Measurements from ENCODE around the gene PAQR4. TPM values are rescaled to one million over a fixed set of nuclear protein-coding genes. Genes with fewer than 3 reads are reported as not detected.

Gene PAQR4
- total and polyA plus RNA-seq, 2 of the 13 experiments (the other 11 are each of a cell fraction or from before 2014, with no cell fraction given) = 15.9 to 24.8 TPM

DNA sequence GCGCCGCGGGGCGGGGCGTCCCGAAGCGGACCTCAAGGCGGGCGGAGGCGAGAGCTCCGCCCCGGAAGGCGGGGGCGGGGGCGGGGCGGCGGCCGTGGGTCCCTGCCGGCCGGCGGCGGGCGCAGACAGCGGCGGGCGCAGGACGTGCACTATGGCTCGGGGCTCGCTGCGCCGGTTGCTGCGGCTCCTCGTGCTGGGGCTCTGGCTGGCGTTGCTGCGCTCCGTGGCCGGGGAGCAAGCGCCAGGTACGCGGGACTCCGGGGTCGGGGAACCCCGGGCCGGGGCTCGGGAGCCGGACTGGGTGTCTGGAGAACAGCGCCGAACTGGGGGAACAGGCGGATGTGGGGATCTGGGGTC, 51.1 kb downstream of the PAQR4 start, which contains the start of gene TNFRSF12A (continued):
- TF ChIP-seq, protein P1, sequence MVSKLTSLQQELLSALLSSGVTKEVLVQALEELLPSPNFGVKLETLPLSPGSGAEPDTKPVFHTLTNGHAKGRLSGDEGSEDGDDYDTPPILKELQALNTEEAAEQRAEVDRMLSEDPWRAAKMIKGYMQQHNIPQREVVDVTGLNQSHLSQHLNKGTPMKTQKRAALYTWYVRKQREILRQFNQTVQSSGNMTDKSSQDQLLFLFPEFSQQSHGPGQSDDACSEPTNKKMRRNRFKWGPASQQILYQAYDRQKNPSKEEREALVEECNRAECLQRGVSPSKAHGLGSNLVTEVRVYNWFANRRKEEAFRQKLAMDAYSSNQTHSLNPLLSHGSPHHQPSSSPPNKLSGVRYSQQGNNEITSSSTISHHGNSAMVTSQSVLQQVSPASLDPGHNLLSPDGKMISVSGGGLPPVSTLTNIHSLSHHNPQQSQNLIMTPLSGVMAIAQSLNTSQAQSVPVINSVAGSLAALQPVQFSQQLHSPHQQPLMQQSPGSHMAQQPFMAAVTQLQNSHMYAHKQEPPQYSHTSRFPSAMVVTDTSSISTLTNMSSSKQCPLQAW (CRISPR knock-in tag; IDR thresholded peaks at IDR 0.05) = no peak
- TF ChIP-seq, protein P2, sequence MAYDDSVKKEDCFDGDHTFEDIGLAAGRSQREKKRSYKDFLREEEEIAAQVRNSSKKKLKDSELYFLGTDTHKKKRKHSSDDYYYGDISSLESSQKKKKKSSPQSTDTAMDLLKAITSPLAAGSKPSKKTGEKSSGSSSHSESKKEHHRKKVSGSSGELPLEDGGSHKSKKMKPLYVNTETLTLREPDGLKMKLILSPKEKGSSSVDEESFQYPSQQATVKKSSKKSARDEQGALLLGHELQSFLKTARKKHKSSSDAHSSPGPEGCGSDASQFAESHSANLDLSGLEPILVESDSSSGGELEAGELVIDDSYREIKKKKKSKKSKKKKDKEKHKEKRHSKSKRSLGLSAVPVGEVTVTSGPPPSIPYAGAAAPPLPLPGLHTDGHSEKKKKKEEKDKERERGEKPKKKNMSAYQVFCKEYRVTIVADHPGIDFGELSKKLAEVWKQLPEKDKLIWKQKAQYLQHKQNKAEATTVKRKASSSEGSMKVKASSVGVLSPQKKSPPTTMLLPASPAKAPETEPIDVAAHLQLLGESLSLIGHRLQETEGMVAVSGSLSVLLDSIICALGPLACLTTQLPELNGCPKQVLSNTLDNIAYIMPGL (CRISPR knock-in tag; IDR thresholded peaks at IDR 0.05; ENCODE audit: borderline replicate concordance in 1 of 2, low read depth in 1 of 2) = peak in 1 of 2 experiments; percentile 26; a peak in 1 of 4 replicates
- TF ChIP-seq JDP2 (CRISPR knock-in tag; IDR thresholded peaks at IDR 0.05; ENCODE audit: borderline replicate concordance) (no peak), ELF4 (CRISPR knock-in tag; IDR thresholded peaks at IDR 0.05; ENCODE audit: borderline replicate concordance) (no peak), PAF1 (CRISPR knock-in tag; IDR thresholded peaks at IDR 0.05) (no peak), MEIS2 (CRISPR knock-in tag; IDR thresholded peaks at IDR 0.05) (peak; percentile 83), MED1 (CRISPR knock-in tag; IDR thresholded peaks at IDR 0.05) (no peak), ZNF776 (CRISPR knock-in tag; IDR thresholded peaks at IDR 0.05) (peak; percentile 58; the same call in 1 of the 2 replicates), TAF1 (CRISPR knock-in tag; IDR thresholded peaks at IDR 0.05) (peak; percentile 89), DR1 (CRISPR knock-in tag; IDR thresholded peaks at IDR 0.05) (peak; percentile 13; the same call in 1 of the 2 replicates), ZNF430 (CRISPR knock-in tag; IDR thresholded peaks at IDR 0.05) (0 out of 2 replicates have a peak, but pooled peaks have one; percentile 13), ZNF451 (CRISPR knock-in tag; IDR thresholded peaks at IDR 0.05) (peak; percentile 58; the same call in 1 of the 2 replicates), HOXA5 (CRISPR knock-in tag; IDR thresholded peaks at IDR 0.05) (0 out of 2 replicates have a peak, but pooled peaks have one; percentile 40), ZNF331 (CRISPR knock-in tag; IDR thresholded peaks at IDR 0.05) (0 out of 2 replicates have a peak, but pooled peaks have one; percentile 30), SP5 (CRISPR knock-in tag; IDR thresholded peaks at IDR 0.05; ENCODE audit: borderline replicate concordance, low read depth) (peak; percentile 33; the same call in 1 of the 2 replicates), SP4 (CRISPR knock-in tag; IDR thresholded peaks at IDR 0.05) (peak; percentile 55; the same call in 1 of the 2 replicates), GATA4 (IDR thresholded peaks at IDR 0.05; ENCODE audit: borderline replicate concordance, low read depth) (no peak; the same call in 1 of the 2 replicates), ZNF282 (IDR thresholded peaks at IDR 0.05; ENCODE audit: partially characterized antibody) (no peak), ZNF333 (CRISPR knock-in tag; IDR thresholded peaks at IDR 0.05; ENCODE audit: borderline replicate concordance) (peak; percentile 69; the same call in 1 of the 2 replicates)
- TF ChIP-seq, protein P3, sequence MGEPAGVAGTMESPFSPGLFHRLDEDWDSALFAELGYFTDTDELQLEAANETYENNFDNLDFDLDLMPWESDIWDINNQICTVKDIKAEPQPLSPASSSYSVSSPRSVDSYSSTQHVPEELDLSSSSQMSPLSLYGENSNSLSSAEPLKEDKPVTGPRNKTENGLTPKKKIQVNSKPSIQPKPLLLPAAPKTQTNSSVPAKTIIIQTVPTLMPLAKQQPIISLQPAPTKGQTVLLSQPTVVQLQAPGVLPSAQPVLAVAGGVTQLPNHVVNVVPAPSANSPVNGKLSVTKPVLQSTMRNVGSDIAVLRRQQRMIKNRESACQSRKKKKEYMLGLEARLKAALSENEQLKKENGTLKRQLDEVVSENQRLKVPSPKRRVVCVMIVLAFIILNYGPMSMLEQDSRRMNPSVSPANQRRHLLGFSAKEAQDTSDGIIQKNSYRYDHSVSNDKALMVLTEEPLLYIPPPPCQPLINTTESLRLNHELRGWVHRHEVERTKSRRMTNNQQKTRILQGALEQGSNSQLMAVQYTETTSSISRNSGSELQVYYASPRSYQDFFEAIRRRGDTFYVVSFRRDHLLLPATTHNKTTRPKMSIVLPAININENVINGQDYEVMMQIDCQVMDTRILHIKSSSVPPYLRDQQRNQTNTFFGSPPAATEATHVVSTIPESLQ (CRISPR knock-in tag; conservative IDR thresholded peaks at IDR 0.05) = 0 out of 2 replicates have a peak, but pooled peaks have one; percentile 34
- TF ChIP-seq, protein P4, sequence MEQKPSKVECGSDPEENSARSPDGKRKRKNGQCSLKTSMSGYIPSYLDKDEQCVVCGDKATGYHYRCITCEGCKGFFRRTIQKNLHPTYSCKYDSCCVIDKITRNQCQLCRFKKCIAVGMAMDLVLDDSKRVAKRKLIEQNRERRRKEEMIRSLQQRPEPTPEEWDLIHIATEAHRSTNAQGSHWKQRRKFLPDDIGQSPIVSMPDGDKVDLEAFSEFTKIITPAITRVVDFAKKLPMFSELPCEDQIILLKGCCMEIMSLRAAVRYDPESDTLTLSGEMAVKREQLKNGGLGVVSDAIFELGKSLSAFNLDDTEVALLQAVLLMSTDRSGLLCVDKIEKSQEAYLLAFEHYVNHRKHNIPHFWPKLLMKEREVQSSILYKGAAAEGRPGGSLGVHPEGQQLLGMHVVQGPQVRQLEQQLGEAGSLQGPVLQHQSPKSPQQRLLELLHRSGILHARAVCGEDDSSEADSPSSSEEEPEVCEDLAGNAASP (CRISPR knock-in tag; IDR thresholded peaks at IDR 0.05; ENCODE audit: borderline replicate concordance) = no peak
- TF ChIP-seq, protein P5, sequence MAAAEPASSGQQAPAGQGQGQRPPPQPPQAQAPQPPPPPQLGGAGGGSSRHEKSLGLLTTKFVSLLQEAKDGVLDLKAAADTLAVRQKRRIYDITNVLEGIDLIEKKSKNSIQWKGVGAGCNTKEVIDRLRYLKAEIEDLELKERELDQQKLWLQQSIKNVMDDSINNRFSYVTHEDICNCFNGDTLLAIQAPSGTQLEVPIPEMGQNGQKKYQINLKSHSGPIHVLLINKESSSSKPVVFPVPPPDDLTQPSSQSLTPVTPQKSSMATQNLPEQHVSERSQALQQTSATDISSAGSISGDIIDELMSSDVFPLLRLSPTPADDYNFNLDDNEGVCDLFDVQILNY (CRISPR knock-in tag; conservative IDR thresholded peaks at IDR 0.05) = no peak
